GM21447 (cell line): ENCODE measurements around the gene CABP2.
"Not testable (repeated sequence)": the region's sequence is repeated elsewhere in the genome, so short reads cannot be mapped to it uniquely, and the experiment has no call there.

Experiments
- ATAC-seq: cut with Tn5 transposase; IDR thresholded peaks from one replicate; pipeline ENCODE4 v1.9.1; 2021; ENCODE audit not compliant: unreplicated experiment

Gene CABP2

DNA sequence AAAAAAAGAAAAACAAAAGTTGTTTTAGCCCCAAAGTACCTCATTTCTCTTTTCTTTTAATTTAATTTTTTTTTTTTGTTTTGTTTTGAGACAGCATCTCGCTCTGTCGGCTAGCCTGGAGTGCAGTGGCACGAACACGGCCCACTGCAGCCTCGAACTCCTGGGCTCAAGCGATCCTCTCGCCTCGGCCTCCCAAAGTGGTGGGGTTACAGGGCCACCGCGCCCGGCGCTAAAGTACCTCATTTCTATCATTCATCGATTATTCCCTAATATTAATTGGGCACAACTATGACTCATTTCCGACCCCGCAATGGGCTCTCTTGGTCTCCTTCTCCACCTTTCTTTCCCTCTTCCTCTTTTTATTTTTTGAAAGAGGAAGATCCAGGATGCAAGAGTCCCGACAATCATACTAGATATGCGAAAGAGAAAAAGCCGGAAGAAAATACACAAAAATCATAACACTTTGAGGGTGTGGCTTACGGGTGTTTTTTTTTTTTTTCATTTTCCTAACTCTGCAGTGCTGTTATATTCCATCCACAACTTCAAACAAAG, 40.9 kb downstream of the CABP2 start:
- no peak for ATAC-seq

DNA sequence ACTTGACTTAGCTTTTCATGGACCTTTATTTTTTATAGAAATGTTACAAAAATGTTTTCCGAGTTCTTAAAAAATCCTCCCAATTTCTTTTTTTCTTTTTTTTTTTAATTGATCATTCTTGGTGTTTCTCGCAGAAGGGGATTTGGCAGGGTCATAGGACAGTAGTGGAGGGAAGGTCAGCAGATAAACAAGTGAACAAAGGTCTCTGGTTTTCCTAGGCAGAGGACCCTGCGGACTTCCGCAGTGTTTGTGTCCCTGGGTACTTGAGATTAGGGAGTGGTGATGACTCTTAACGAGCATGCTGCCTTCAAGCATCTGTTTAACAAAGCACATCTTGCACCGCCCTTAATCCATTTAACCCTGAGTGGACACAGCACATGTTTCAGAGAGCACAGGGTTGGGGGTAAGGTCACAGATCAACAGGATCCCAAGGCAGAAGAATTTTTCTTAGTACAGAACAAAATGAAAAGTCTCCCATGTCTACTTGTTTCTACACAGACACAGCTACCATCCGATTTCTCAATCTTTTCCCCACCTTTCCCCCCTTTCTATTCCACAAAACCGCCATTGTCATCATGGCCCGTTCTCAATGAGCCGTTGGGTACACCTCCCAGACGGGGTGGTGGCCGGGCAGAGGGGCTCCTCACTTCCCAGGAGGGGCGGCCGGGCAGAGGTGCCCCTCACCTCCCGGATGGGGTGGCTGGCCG, 45.7 kb downstream of the CABP2 start:
- not testable (repeated sequence) for ATAC-seq

DNA sequence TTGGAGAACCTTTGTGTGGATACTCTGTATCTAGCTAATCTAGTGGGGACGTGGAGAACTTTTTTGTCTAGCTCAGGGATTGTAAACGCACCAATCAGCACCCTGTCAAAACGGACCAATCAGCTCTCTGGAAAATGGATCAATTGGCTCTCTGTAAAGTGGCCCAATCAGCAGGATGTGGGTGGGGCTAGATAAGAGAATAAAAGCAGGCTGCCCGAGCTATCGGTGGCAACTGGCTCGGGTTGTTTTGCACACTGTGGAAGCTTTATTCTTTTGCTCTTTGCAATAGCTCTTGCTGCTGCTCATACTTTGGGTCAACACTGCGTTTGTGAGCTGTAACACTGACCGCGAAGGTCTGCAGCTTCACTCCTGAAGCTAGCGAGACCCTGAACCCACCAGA, 46.6 kb downstream of the CABP2 start:
- not testable (repeated sequence) for ATAC-seq

- no peak for ATAC-seq
Observed at GRCh38 chr11:67472882-67473281, 50.4 kb downstream of the CABP2 start.

DNA sequence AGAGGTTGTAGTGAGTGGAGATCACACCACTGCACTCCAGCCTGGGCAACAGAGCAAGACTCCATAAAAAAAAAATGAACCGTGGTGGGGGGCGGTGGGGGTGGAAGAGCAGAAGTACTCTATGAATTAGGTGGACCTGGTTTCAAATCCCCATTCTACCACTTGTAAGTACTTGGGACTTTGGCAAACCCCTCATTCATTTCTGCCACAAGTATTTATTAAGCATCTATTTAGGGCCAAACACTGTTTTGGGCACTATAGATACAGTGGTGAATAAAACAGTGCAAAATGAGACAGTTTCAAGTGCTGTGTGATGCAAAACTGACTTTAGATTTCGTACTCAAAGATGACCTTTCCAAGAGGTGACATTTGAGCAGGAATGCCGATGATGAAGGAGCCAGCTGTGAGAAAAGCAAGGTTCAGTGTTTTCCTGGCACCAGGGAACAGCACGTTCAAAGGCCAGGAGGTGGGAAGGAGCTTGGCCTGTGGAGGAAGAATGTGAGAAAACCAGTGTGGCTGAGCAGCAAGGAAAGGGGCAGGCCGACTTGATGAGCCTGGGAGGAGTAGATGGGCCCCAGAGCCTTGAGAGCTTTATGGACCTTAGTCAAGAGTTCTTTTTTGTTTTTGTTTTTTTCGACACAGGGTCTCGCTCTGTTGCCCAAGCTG, 52.8 kb downstream of the CABP2 start:
- ATAC-seq: no peak

- ATAC-seq: no peak
Observed at GRCh38 chr11:67469508-67469811, 53.8 kb downstream of the CABP2 start.
